HepG2 (cell line): ENCODE results near the gene BPIFB4. TPM values are rescaled to one million over a fixed set of nuclear protein-coding genes. Genes with fewer than 3 reads are reported as not detected.
A peak's percentile ranks its signal among the peaks of the same experiment; 100 is the strongest.

ENCODE experiments used
- ATAC-seq: fragments of 200-7000 bp; cut with Tn5 transposase; 3 replicates; pipeline ENCODE4 v1.9.1; 2020; ENCODE audit warnings: mild to moderate bottlenecking, moderate library complexity
- BruUV-seq: library from RNA; stranded (reverse); fragments of 400-500 nt; replicated peaks from 2 replicates; lab custom pipeline; 2021; lab: Mats Ljungman, UMichigan
- CTCF ChIA-PET: fragments of 300-600 bp; formaldehyde crosslinking; extraction: SDS; loops from one replicate; lab custom pipeline; 2021; ENCODE audit warnings: low total read pairs, inconsistent platforms, low intra/inter-chr PET ratio; lab: Yijun Ruan, JAX
- POLR2A ChIA-PET: fragments of 350-600 bp; sonication (Branson Sonifier 250); formaldehyde crosslinking; loops from one replicate; lab custom pipeline; 2020; ENCODE audit warnings: antibody characterized with exemption, inconsistent platforms; lab: Yijun Ruan, JAX
- DNase-seq: peaks from one replicate; pipeline ENCODE4 v3.0.0-alpha.2; 2015; ENCODE audit warnings: low spot score
- FAIRE-seq: peaks from 3 replicates; lab custom pipeline; 2011; peaks lifted over from hg19 to GRCh38; lab: Jason Lieb, UNC
- H2AFZ ChIP-seq: one replicate; pipeline ENCODE4 v1.6.1; 2011; ENCODE audit warnings: low read length, inconsistent platforms
- H3K27ac ChIP-seq: fragments of 300-600 bp; 3 replicates; pipeline ENCODE4 v1.8.0; 2011; ENCODE audit warnings: mixed run types, mild to moderate bottlenecking, mixed read lengths, low read length, inconsistent platforms; ENCODE audit not compliant: insufficient read depth; ENCODE audit errors: extremely low read length
- H3K27me3 ChIP-seq, 2 experiments: fragments of 200-600 bp in 1 of 2; 2 replicates in 1 of 2; 3 replicates in 1 of 2; pipeline versions ENCODE4 v1.6.0 to v1.8.0; 2011; ENCODE audit warnings: low read length in 2 of 2, mild to moderate bottlenecking in 2 of 2, moderate library complexity in 2 of 2, inconsistent platforms in 1 of 2; ENCODE audit not compliant: insufficient read depth in 2 of 2, control insufficient read depth in 1 of 2
- H3K36me3 ChIP-seq, 2 experiments: fragments of 200-600 bp in 1 of 2; replicated peaks in 1 of 2; 2 replicates in 1 of 2; 3 replicates in 1 of 2; pipeline versions ENCODE4 v1.5.1 to v1.8.0; 2011; ENCODE audit warnings: low read length in 2 of 2, inconsistent platforms in 1 of 2; ENCODE audit not compliant: insufficient read depth in 2 of 2, control insufficient read depth in 1 of 2
- H3K4me1 ChIP-seq: 2 replicates; pipeline ENCODE4 v1.5.1; 2012; ENCODE audit warnings: low read length, inconsistent platforms; ENCODE audit not compliant: insufficient read depth
- H3K4me2 ChIP-seq: 2 replicates; pipeline ENCODE4 v1.6.0; 2011; ENCODE audit warnings: low read depth, low read length, inconsistent platforms
- H3K4me3 ChIP-seq, 3 experiments: fragments of 200-600 bp in 1 of 3; sonication (generic), shearing (Covaris generic) in 1 of 3; replicated peaks in 1 of 3; 2 replicates each; pipeline ENCODE4 v1.5.1; 2011 to 2016; ENCODE audit warnings: low read length in 3 of 3, inconsistent platforms in 2 of 3, low read depth in 2 of 3, mild to moderate bottlenecking in 2 of 3, control low read depth in 1 of 3, mixed read lengths in 1 of 3; ENCODE audit not compliant: insufficient read depth in 1 of 3
- H3K79me2 ChIP-seq: one replicate; pipeline ENCODE4 v1.6.1; 2011; ENCODE audit warnings: low read length, inconsistent platforms; ENCODE audit not compliant: insufficient read depth
- H3K9ac ChIP-seq: 2 replicates; pipeline ENCODE4 v1.6.0; 2011; ENCODE audit warnings: mild to moderate bottlenecking, low read depth, low read length, inconsistent platforms; ENCODE audit not compliant: insufficient read depth
- H3K9me3 ChIP-seq: 2 replicates; pipeline ENCODE4 v1.5.1; 2012; ENCODE audit warnings: mild to moderate bottlenecking, low read length
- H4K20me1 ChIP-seq: 2 replicates; pipeline ENCODE4 v1.6.0; 2011; ENCODE audit warnings: inconsistent platforms, mild to moderate bottlenecking, low read length, moderate library complexity; ENCODE audit not compliant: insufficient read depth
- HOXA7 ChIP-seq: sonication (generic); formaldehyde crosslinking; IDR thresholded peaks from 2 replicates; pipeline ENCODE4 v1.8.1; 2022; ENCODE audit warnings: mild to moderate bottlenecking, missing genetic modification reagents, moderate library complexity
- MATR3 ChIP-seq: sonication (generic); formaldehyde crosslinking; IDR thresholded peaks from 2 replicates; pipeline ENCODE4 v1.4.0; 2020; ENCODE audit warnings: missing genetic modification reagents
- NONO ChIP-seq, 2 experiments: fragments of 450-650 bp in 1 of 2; sonication (generic) in 1 of 2; formaldehyde crosslinking in 1 of 2; IDR thresholded peaks in 1 of 2; conservative IDR thresholded peaks in 1 of 2; 2 replicates each; pipeline versions ENCODE4 v1.6.1 to v1.8.0; 2017 to 2022; ENCODE audit warnings: mild to moderate bottlenecking in 1 of 2, missing genetic modification reagents in 1 of 2, moderate library complexity in 1 of 2
- RELA ChIP-seq: sonication (generic); formaldehyde crosslinking; IDR thresholded peaks from 2 replicates; pipeline ENCODE4 v1.4.0; 2020; ENCODE audit warnings: missing genetic modification reagents
- ZNF337 ChIP-seq: sonication (generic); formaldehyde crosslinking; IDR thresholded peaks from 2 replicates; pipeline ENCODE4 v1.5.1; 2020; ENCODE audit warnings: missing genetic modification reagents, low read depth, mild to moderate bottlenecking, borderline replicate concordance
- ZNF446 ChIP-seq: sonication (generic); formaldehyde crosslinking; IDR thresholded peaks from 2 replicates; pipeline ENCODE4 v1.5.0; 2020; ENCODE audit warnings: mild to moderate bottlenecking, missing genetic modification reagents
- ZNF562 ChIP-seq: sonication (generic); formaldehyde crosslinking; IDR thresholded peaks from 2 replicates; pipeline ENCODE4 v1.8.0; 2022; ENCODE audit warnings: missing genetic modification reagents, borderline replicate concordance
- ZNF678 ChIP-seq: sonication (generic); formaldehyde crosslinking; IDR thresholded peaks from 2 replicates; pipeline ENCODE4 v1.4.0; 2020; ENCODE audit warnings: mild to moderate bottlenecking, missing genetic modification reagents
- WGBS: methylation state at CpG from one replicate; pipeline ENCODE4 v1.1.6; 2017; ENCODE audit warnings: low lambda C conversion rate; 5-methylcytosine and 5-hydroxymethylcytosine counted together
- in situ Hi-C: cut with HindIII; loops from 2 replicates; pipeline ENCODE4 v1.10.0; 2017; ENCODE audit warnings: low pct_unique_long_range_greater_than_20kb; ENCODE audit not compliant: extremely low pct_ligation_motif_present
- intact Hi-C: fragments of 100-400 bp; cut with micrococcal nuclease; formaldehyde crosslinking; loops from one replicate; pipeline ENCODE4 v1.10.0; 2022; ENCODE audit not compliant: unreplicated experiment
- polyA plus RNA-seq, 8 experiments: library from polyadenylated mRNA; depleted of rRNA in 3 of 8; stranded (reverse) in 7 of 8; unstranded in 1 of 8; fragments of >200 nt; fragmentation: Illumina TruSeq in 4 of 8; extraction: Trizol in 4 of 8; gene quantifications; 2 replicates each; pipeline versions ENCODE4 v1.2.1 to v1.2.3, GENCODE V29; 2011 to 2016; ENCODE audit warnings: low read depth in 4 of 8, missing spikeins in 1 of 8, mixed read lengths in 1 of 8; ENCODE audit not compliant: insufficient read depth in 1 of 8
- total RNA-seq, 5 experiments: library from RNA; depleted of rRNA; stranded (reverse); fragments of >200 nt; fragmentation: Illumina TruSeq; extraction: Trizol; gene quantifications; 2 replicates each; pipeline ENCODE4 v1.2.3, GENCODE V29; 2016; ENCODE audit warnings: low read depth in 1 of 5
- TF ChIP-seq, protein P1 (sequence below): sonication (generic); formaldehyde crosslinking; IDR thresholded peaks from 2 replicates; pipeline ENCODE4 v1.4.0; 2020; ENCODE audit warnings: mild to moderate bottlenecking, missing genetic modification reagents

Gene BPIFB4
- total and polyA plus RNA-seq, 2 of the 13 experiments (the other 11 are each of a cell fraction or from before 2014, with no cell fraction given): 0.09 TPM; not detected in 1

- no peak for FAIRE-seq
- H2AFZ ChIP-seq: no peak overlapping the region
- no peaks in the 10 kb centered on the region for H3K4me1 ChIP-seq
- DNase-seq: no peak
- ChIA-PET POLR2A (no interaction called here), CTCF (no interaction called here)
- H3K9me3 ChIP-seq: no peaks in the 10 kb centered on the region
- TF ChIP-seq MATR3 (CRISPR knock-in tag) (0 out of 2 replicates have a peak, but pooled peaks have one; percentile 55), ZNF337 (CRISPR knock-in tag) (no peak), ZNF446 (CRISPR knock-in tag) (peak; percentile 48; the same call in 1 of the 2 replicates), NONO (IDR thresholded peaks at IDR 0.05) (no peak), NONO (CRISPR knock-in tag; conservative IDR thresholded peaks at IDR 0.05) (0 out of 2 replicates have a peak, but pooled peaks have one; percentile 20), HOXA7 (0 out of 2 replicates have a peak, but pooled peaks have one; percentile 60), ZNF562 (CRISPR knock-in tag) (0 out of 2 replicates have a peak, but pooled peaks have one; percentile 31), ZNF678 (CRISPR knock-in tag) (no peak), RELA (CRISPR knock-in tag) (no peak)
- TF ChIP-seq, protein P1, sequence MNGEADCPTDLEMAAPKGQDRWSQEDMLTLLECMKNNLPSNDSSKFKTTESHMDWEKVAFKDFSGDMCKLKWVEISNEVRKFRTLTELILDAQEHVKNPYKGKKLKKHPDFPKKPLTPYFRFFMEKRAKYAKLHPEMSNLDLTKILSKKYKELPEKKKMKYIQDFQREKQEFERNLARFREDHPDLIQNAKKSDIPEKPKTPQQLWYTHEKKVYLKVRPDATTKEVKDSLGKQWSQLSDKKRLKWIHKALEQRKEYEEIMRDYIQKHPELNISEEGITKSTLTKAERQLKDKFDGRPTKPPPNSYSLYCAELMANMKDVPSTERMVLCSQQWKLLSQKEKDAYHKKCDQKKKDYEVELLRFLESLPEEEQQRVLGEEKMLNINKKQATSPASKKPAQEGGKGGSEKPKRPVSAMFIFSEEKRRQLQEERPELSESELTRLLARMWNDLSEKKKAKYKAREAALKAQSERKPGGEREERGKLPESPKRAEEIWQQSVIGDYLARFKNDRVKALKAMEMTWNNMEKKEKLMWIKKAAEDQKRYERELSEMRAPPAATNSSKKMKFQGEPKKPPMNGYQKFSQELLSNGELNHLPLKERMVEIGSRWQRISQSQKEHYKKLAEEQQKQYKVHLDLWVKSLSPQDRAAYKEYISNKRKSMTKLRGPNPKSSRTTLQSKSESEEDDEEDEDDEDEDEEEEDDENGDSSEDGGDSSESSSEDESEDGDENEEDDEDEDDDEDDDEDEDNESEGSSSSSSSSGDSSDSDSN (CRISPR knock-in tag): 0 out of 2 replicates have a peak, but pooled peaks have one; percentile 21
- no peaks in the 10 kb centered on the region for H3K36me3 ChIP-seq
- H3K79me2 ChIP-seq: no peaks in the 10 kb centered on the region
- intact Hi-C loops: no loop called here
- H3K4me2 ChIP-seq: no peak overlapping the region
- H3K27me3 ChIP-seq: peaks cover 10 to 49% of the 10 kb centered on the region in 2 experiments
- H3K4me3 ChIP-seq: no peak overlapping the region
- no peak overlapping the region for H3K9ac ChIP-seq
- BruUV-seq: no TSS peak
- in situ Hi-C loops: no loop called here
- H3K27ac ChIP-seq: no peak overlapping the region
- peak; percentile 17; the same call in 2 of the 3 replicates for ATAC-seq
- WGBS: 30% methylated on average over 18 of the region's 19 CpGs
- H4K20me1 ChIP-seq: no peaks in the 10 kb centered on the region
Measured at GRCh38 chr20:33070111-33071053, 9.1 kb upstream of the BPIFB4 start.
